Astrocyte of the spinal cord (primary cell): ENCODE data around the gene ZSWIM9.

Experiments
- DNase-seq: peaks from one replicate; pipeline ENCODE4 v3.0.0; 2011; ENCODE audit warnings: low read depth, low spot score
- H3K4me3 ChIP-seq: 2 replicates; pipeline ENCODE4 v1.5.1; 2011; ENCODE audit warnings: low read depth, mild to moderate bottlenecking, low read length, moderate library complexity
- CTCF ChIP-seq: IDR thresholded peaks from 2 replicates; pipeline ENCODE4 v1.5.1; 2012; ENCODE audit warnings: low read depth, mild to moderate bottlenecking, low read length, inconsistent platforms
- in situ Hi-C: cut with HindIII; loops from 2 replicates; pipeline ENCODE4 v1.10.0; 2017; ENCODE audit warnings: low sequenced_read_pairs

The ZSWIM9 gene

GRCh38 chr19:48182434-48182833 is 12.0 kb downstream of the ZSWIM9 start:
- H3K4me3 ChIP-seq, result no peak overlapping the region
- in situ Hi-C loops, result no loop called here
- no peak for DNase-seq
- no peak for TF ChIP-seq CTCF

GRCh38 chr19:48183356-48183755 is 12.9 kb downstream of the ZSWIM9 start:
- no peak for DNase-seq
- no peak overlapping the region for H3K4me3 ChIP-seq
- in situ Hi-C loops, result no loop called here
- no peak for TF ChIP-seq CTCF

DNA sequence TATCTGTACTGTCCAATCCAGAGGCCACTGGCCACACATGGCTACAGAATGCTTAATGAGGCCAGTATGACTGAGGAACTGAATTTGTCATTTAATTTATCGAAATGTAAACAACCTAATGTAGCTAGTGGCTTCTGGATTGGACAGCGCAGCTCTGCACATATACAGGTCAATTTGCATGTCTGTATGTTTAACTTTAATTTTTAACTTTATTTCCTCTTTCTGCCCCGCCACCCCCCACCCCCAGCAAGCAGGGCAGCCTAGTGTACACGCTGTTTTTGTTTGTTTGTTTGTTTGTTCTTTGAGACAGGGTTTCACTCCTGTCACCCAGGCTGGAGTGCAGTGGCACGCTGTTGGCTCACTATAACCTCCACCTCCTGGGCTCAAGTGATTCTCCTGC is 15.5 kb downstream of the ZSWIM9 start:
- DNase-seq, result no peak
- TF ChIP-seq CTCF, result no peak
- in situ Hi-C loops, result no loop called here
- H3K4me3 ChIP-seq, result no peak overlapping the region

DNA sequence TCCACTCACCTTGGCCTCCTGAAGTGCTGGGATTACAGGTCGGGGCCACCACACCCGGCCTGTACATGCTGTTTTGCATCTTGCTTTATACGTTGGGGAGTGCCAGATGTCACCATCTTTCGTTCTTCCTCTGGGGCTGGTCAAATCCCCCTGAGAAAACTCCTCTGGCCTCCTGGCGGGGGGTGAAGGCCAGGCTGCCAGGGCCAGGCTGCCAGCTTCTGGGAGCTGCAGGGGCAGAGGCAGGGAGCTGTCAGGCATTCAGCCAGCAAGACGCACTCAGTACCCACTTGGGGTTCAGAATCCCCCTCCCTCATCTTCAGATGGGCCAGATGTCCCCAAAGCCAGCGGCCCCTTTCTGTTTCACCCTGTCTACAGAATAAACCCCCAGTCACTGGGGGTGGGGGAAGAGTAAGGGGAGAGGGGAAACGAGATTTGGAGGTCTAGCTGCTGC is 16.1 kb downstream of the ZSWIM9 start:
- in situ Hi-C loops, result no loop called here
- no peak for DNase-seq
- TF ChIP-seq CTCF, result no peak
- no peak overlapping the region for H3K4me3 ChIP-seq

GRCh38 chr19:48190288-48190884 is 19.9 kb downstream of the ZSWIM9 start:
- peak; percentile 88 for DNase-seq
- TF ChIP-seq CTCF, result peak; percentile 25
- no peak overlapping the region for H3K4me3 ChIP-seq
- in situ Hi-C loops, result no loop called here

GRCh38 chr19:48190885-48191284 is 20.4 kb downstream of the ZSWIM9 start:
- in situ Hi-C loops, result no loop called here
- no peak overlapping the region for H3K4me3 ChIP-seq
- TF ChIP-seq CTCF, result no peak
- no peak for DNase-seq
